Activated CD8-positive, alpha-beta memory T cell treated with anti-CD3 and anti-CD28 coated beads, Interleukin-2, amount 50 U/mL, for 48 hours (primary cell): ENCODE data around the gene CYP26A1.

Experiments used
- DNase-seq: peaks from one replicate; pipeline ENCODE4 v3.0.0-alpha.2; 2020

CYP26A1 gene

GRCh38 chr10:93073539-93074146 lies at the start of gene CYP26A1:
TSS of gene CYP26A1 (plus strand) at chr10:93073893. CDS start at chr10:93073935, 42 bp downstream.
- peak; percentile 61 for DNase-seq

- no peak for DNase-seq
These were observed 47.6 kb upstream of the CYP26A1 start for GRCh38 chr10:93026072-93026471.

GRCh38 chr10:93027508-93027907 lies 46.2 kb upstream of the CYP26A1 start:
- DNase-seq = no peak

GRCh38 chr10:93028883-93029282 lies 44.8 kb upstream of the CYP26A1 start:
- no peak for DNase-seq

GRCh38 chr10:93030409-93030808 lies 43.3 kb upstream of the CYP26A1 start:
- no peak for DNase-seq

GRCh38 chr10:93032105-93032808 lies 41.4 kb upstream of the CYP26A1 start:
- no peak for DNase-seq

- DNase-seq = no peak
These were observed 40.9 kb upstream of the CYP26A1 start for GRCh38 chr10:93032809-93033137.

GRCh38 chr10:93034426-93034825 lies 39.3 kb upstream of the CYP26A1 start:
- no peak for DNase-seq

GRCh38 chr10:93039110-93039509 lies 34.6 kb upstream of the CYP26A1 start:
- no peak for DNase-seq

GRCh38 chr10:93039721-93040120 lies 34.0 kb upstream of the CYP26A1 start:
- DNase-seq = no peak

GRCh38 chr10:93054486-93054885 lies 19.2 kb upstream of the CYP26A1 start:
- DNase-seq = no peak

GRCh38 chr10:93058139-93058538 lies 15.6 kb upstream of the CYP26A1 start:
- DNase-seq = no peak

- DNase-seq = no peak
These were observed 13.5 kb upstream of the CYP26A1 start, which contains the start of gene CYP26C1 for GRCh38 chr10:93059975-93060886. TSS of gene CYP26C1 (plus strand) at chr10:93060798. CDS start at chr10:93061264, 466 bp downstream.

GRCh38 chr10:93060887-93061593 lies 12.7 kb upstream of the CYP26A1 start:
- DNase-seq = no peak

GRCh38 chr10:93061594-93062513 lies 11.8 kb upstream of the CYP26A1 start:
- DNase-seq = no peak

- peak; percentile 83 for DNase-seq
These were observed 11.1 kb upstream of the CYP26A1 start for GRCh38 chr10:93062514-93063143.

GRCh38 chr10:93063144-93063976 lies 10.3 kb upstream of the CYP26A1 start:
- no peak for DNase-seq

- no peak for DNase-seq
These were observed 9.6 kb upstream of the CYP26A1 start for GRCh38 chr10:93063977-93064660.

GRCh38 chr10:93064874-93065660 lies 8.6 kb upstream of the CYP26A1 start:
- DNase-seq = no peak
